HepG2 (cell line): ENCODE data around the gene NECAB2. TPM values are rescaled to one million over a fixed set of nuclear protein-coding genes. Genes with fewer than 3 reads are reported as not detected.

Experiments
- ARID2 ChIP-seq: sonication (generic); formaldehyde crosslinking; IDR thresholded peaks from 2 replicates; pipeline ENCODE4 v1.8.1; 2022; ENCODE audit warnings: mild to moderate bottlenecking, missing genetic modification reagents, borderline replicate concordance
- ETV6 ChIP-seq: sonication (generic); formaldehyde crosslinking; conservative IDR thresholded peaks from 2 replicates; pipeline ENCODE4 v1.4.0; 2020; ENCODE audit warnings: missing genetic modification reagents
- SCMH1 ChIP-seq: sonication (generic); formaldehyde crosslinking; IDR thresholded peaks from 2 replicates; pipeline ENCODE4 v1.9.0; 2021; ENCODE audit warnings: missing genetic modification reagents, mild to moderate bottlenecking, borderline replicate concordance
- TBX2 ChIP-seq: sonication (generic); formaldehyde crosslinking; IDR thresholded peaks from 2 replicates; pipeline ENCODE4 v1.5.0; 2020; ENCODE audit warnings: missing genetic modification reagents, mild to moderate bottlenecking, borderline replicate concordance
- THYN1 ChIP-seq: sonication (generic); formaldehyde crosslinking; IDR thresholded peaks from 2 replicates; pipeline ENCODE4 v1.8.1; 2023; ENCODE audit warnings: low read depth, mild to moderate bottlenecking, moderate library complexity, missing genetic modification reagents, borderline replicate concordance
- ZMYM3 ChIP-seq: sonication (generic); formaldehyde crosslinking; IDR thresholded peaks from 2 replicates; pipeline ENCODE4 v1.5.1; 2020; ENCODE audit warnings: mild to moderate bottlenecking, missing genetic modification reagents
- ZNF12 ChIP-seq: sonication (generic); formaldehyde crosslinking; IDR thresholded peaks from 2 replicates; pipeline ENCODE4 v1.5.0; 2020; ENCODE audit warnings: missing genetic modification reagents
- ZNF558 ChIP-seq: sonication (generic); formaldehyde crosslinking; IDR thresholded peaks from 2 replicates; pipeline ENCODE4 v1.9.0; 2022; ENCODE audit warnings: mild to moderate bottlenecking, missing genetic modification reagents, borderline replicate concordance
- ZNF674 ChIP-seq: sonication (generic); formaldehyde crosslinking; IDR thresholded peaks from 2 replicates; pipeline ENCODE4 v1.5.0; 2020; ENCODE audit warnings: low read depth, mild to moderate bottlenecking, missing genetic modification reagents
- ZNF850 ChIP-seq: sonication (generic); formaldehyde crosslinking; conservative IDR thresholded peaks from 2 replicates; pipeline ENCODE4 v1.9.0; 2021; ENCODE audit warnings: mild to moderate bottlenecking, missing genetic modification reagents
- polyA plus RNA-seq, 8 experiments: library from polyadenylated mRNA; depleted of rRNA in 3 of 8; stranded (reverse) in 7 of 8; unstranded in 1 of 8; fragments of >200 nt; fragmentation: Illumina TruSeq in 4 of 8; extraction: Trizol in 4 of 8; gene quantifications; 2 replicates each; pipeline versions ENCODE4 v1.2.1 to v1.2.3, GENCODE V29; 2011 to 2016; ENCODE audit warnings: low read depth in 4 of 8, missing spikeins in 1 of 8, mixed read lengths in 1 of 8; ENCODE audit not compliant: insufficient read depth in 1 of 8
- total RNA-seq, 5 experiments: library from RNA; depleted of rRNA; stranded (reverse); fragments of >200 nt; fragmentation: Illumina TruSeq; extraction: Trizol; gene quantifications; 2 replicates each; pipeline ENCODE4 v1.2.3, GENCODE V29; 2016; ENCODE audit warnings: low read depth in 1 of 5
- TF ChIP-seq, protein P1 (sequence below): sonication (generic); formaldehyde crosslinking; IDR thresholded peaks from 2 replicates; pipeline ENCODE4 v1.4.0; 2020; ENCODE audit warnings: mild to moderate bottlenecking, missing genetic modification reagents
- TF ChIP-seq, protein P2 (sequence below): sonication (generic); formaldehyde crosslinking; IDR thresholded peaks from 2 replicates; pipeline ENCODE4 v1.4.0; 2020; ENCODE audit warnings: missing genetic modification reagents, borderline replicate concordance
- TF ChIP-seq, protein P3 (sequence below): sonication (generic); formaldehyde crosslinking; IDR thresholded peaks from 2 replicates; pipeline ENCODE4 v1.5.0; 2020; ENCODE audit warnings: mild to moderate bottlenecking, missing genetic modification reagents
- TF ChIP-seq, protein P4 (sequence below): sonication (generic); formaldehyde crosslinking; IDR thresholded peaks from 2 replicates; pipeline ENCODE4 v1.8.0; 2022; ENCODE audit warnings: missing genetic modification reagents, mild to moderate bottlenecking, moderate library complexity, borderline replicate concordance
- TF ChIP-seq, protein P5 (sequence below): sonication (generic); formaldehyde crosslinking; IDR thresholded peaks from 2 replicates; pipeline ENCODE4 v1.5.1; 2020; ENCODE audit warnings: mild to moderate bottlenecking, missing genetic modification reagents, moderate library complexity
- TF ChIP-seq, protein P6 (sequence below): IDR thresholded peaks from 2 replicates; pipeline ENCODE4 v1.6.1; 2016

Gene NECAB2
- total and polyA plus RNA-seq, 2 of the 13 experiments (the other 11 are each of a cell fraction or from before 2014, with no cell fraction given) = 0.21 to 0.49 TPM

DNA sequence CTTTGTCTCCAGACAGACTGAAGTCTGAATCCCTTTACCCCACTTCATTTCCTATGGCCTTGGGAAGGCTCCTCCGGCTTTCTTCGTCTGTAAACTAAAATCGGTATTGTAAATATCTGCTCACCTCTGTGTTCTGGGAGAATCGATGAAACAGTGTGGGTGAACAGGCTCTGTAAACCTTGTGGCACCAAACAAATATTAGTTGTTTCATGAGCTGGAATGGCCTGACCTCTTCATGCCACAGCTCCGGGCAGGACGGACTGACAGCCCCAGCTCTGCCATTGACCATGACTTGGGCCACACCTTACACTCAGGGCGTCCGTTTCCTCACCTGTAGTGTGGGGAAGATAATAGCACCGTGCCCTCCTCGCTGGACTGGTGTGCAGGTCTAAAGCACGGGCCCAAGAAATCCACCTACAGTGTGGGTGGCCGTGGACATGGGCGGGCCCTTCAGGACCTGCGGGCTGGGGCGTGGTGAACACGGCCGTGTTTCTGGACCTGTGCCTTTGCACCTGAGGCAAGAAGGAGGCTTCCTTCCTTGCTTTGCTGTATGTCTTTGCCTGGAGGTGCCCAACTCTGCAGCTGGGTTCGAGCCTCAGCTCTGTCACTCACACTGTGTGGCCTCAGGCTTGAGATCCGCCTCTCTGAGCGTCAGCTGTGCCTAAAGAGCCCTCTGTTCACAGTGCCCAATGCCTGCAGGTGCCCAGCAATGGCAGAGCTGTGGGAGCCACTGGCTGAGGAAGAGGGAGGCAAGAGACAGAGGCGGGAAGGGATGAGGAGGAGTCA lies 21.1 kb upstream of the NECAB2 start (continued):
- TF ChIP-seq, protein P1, sequence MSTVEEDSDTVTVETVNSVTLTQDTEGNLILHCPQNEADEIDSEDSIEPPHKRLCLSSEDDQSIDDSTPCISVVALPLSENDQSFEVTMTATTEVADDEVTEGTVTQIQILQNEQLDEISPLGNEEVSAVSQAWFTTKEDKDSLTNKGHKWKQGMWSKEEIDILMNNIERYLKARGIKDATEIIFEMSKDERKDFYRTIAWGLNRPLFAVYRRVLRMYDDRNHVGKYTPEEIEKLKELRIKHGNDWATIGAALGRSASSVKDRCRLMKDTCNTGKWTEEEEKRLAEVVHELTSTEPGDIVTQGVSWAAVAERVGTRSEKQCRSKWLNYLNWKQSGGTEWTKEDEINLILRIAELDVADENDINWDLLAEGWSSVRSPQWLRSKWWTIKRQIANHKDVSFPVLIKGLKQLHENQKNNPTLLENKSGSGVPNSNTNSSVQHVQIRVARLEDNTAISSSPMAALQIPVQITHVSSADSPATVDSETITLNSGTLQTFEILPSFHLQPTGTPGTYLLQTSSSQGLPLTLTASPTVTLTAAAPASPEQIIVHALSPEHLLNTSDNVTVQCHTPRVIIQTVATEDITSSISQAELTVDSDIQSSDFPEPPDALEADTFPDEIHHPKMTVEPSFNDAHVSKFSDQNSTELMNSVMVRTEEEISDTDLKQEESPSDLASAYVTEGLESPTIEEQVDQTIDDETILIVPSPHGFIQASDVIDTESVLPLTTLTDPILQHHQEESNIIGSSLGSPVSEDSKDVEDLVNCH (CRISPR knock-in tag) = no peak
- TF ChIP-seq ZNF674 (no peak), ZNF850 (CRISPR knock-in tag) (no peak), THYN1 (CRISPR knock-in tag) (no peak), TBX2 (CRISPR knock-in tag) (peak; percentile 72; the same call in 1 of the 2 replicates), SCMH1 (CRISPR knock-in tag) (no peak), ZMYM3 (no peak), ARID2 (no peak), ZNF12 (CRISPR knock-in tag) (no peak), ETV6 (CRISPR knock-in tag) (no peak), ZNF558 (CRISPR knock-in tag) (no peak)
- TF ChIP-seq, protein P2, sequence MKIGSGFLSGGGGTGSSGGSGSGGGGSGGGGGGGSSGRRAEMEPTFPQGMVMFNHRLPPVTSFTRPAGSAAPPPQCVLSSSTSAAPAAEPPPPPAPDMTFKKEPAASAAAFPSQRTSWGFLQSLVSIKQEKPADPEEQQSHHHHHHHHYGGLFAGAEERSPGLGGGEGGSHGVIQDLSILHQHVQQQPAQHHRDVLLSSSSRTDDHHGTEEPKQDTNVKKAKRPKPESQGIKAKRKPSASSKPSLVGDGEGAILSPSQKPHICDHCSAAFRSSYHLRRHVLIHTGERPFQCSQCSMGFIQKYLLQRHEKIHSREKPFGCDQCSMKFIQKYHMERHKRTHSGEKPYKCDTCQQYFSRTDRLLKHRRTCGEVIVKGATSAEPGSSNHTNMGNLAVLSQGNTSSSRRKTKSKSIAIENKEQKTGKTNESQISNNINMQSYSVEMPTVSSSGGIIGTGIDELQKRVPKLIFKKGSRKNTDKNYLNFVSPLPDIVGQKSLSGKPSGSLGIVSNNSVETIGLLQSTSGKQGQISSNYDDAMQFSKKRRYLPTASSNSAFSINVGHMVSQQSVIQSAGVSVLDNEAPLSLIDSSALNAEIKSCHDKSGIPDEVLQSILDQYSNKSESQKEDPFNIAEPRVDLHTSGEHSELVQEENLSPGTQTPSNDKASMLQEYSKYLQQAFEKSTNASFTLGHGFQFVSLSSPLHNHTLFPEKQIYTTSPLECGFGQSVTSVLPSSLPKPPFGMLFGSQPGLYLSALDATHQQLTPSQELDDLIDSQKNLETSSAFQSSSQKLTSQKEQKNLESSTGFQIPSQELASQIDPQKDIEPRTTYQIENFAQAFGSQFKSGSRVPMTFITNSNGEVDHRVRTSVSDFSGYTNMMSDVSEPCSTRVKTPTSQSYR (CRISPR knock-in tag) = peak; percentile 33; the same call in 1 of the 2 replicates
- TF ChIP-seq, protein P3, sequence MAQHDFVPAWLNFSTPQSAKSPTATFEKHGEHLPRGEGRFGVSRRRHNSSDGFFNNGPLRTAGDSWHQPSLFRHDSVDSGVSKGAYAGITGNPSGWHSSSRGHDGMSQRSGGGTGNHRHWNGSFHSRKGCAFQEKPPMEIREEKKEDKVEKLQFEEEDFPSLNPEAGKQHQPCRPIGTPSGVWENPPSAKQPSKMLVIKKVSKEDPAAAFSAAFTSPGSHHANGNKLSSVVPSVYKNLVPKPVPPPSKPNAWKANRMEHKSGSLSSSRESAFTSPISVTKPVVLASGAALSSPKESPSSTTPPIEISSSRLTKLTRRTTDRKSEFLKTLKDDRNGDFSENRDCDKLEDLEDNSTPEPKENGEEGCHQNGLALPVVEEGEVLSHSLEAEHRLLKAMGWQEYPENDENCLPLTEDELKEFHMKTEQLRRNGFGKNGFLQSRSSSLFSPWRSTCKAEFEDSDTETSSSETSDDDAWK = no peak
- TF ChIP-seq, protein P4, sequence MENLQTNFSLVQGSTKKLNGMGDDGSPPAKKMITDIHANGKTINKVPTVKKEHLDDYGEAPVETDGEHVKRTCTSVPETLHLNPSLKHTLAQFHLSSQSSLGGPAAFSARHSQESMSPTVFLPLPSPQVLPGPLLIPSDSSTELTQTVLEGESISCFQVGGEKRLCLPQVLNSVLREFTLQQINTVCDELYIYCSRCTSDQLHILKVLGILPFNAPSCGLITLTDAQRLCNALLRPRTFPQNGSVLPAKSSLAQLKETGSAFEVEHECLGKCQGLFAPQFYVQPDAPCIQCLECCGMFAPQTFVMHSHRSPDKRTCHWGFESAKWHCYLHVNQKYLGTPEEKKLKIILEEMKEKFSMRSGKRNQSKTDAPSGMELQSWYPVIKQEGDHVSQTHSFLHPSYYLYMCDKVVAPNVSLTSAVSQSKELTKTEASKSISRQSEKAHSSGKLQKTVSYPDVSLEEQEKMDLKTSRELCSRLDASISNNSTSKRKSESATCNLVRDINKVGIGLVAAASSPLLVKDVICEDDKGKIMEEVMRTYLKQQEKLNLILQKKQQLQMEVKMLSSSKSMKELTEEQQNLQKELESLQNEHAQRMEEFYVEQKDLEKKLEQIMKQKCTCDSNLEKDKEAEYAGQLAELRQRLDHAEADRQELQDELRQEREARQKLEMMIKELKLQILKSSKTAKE = peak; percentile 91
- TF ChIP-seq, protein P5, sequence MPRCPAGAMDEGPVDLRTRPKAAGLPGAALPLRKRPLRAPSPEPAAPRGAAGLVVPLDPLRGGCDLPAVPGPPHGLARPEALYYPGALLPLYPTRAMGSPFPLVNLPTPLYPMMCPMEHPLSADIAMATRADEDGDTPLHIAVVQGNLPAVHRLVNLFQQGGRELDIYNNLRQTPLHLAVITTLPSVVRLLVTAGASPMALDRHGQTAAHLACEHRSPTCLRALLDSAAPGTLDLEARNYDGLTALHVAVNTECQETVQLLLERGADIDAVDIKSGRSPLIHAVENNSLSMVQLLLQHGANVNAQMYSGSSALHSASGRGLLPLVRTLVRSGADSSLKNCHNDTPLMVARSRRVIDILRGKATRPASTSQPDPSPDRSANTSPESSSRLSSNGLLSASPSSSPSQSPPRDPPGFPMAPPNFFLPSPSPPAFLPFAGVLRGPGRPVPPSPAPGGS (CRISPR knock-in tag) = no peak
- TF ChIP-seq, protein P6, sequence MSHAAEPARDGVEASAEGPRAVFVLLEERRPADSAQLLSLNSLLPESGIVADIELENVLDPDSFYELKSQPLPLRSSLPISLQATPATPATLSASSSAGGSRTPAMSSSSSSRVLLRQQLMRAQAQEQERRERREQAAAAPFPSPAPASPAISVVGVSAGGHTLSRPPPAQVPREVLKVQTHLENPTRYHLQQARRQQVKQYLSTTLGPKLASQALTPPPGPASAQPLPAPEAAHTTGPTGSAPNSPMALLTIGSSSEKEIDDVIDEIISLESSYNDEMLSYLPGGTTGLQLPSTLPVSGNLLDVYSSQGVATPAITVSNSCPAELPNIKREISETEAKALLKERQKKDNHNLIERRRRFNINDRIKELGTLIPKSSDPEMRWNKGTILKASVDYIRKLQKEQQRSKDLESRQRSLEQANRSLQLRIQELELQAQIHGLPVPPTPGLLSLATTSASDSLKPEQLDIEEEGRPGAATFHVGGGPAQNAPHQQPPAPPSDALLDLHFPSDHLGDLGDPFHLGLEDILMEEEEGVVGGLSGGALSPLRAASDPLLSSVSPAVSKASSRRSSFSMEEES (CRISPR knock-in tag) = peak; percentile 21; the same call in 1 of the 2 replicates
